HG02973 (cell line): Measurements from ENCODE around the gene METTL5.
"Not testable (repeated sequence)": the region's sequence is repeated elsewhere in the genome, so short reads cannot be mapped to it uniquely, and the experiment has no call there.

Experiments used
- ATAC-seq: cut with Tn5 transposase; IDR thresholded peaks from one replicate; pipeline ENCODE4 v1.9.1; 2021; ENCODE audit warnings: moderate library complexity; ENCODE audit not compliant: unreplicated experiment

METTL5 gene

GRCh38 chr2:169824373-169825333, at the start of gene METTL5:
Gene METTL5, minus strand, starts transcription at chr2:169824905. Its CDS starts 308 bp downstream, at chr2:169824597.
- ATAC-seq, result peak; percentile 65

GRCh38 chr2:169871994-169872393, 47.3 kb upstream of the METTL5 start:
- ATAC-seq, result no peak

GRCh38 chr2:169871369-169871768, 46.7 kb upstream of the METTL5 start:
- ATAC-seq, result not testable (repeated sequence)

DNA sequence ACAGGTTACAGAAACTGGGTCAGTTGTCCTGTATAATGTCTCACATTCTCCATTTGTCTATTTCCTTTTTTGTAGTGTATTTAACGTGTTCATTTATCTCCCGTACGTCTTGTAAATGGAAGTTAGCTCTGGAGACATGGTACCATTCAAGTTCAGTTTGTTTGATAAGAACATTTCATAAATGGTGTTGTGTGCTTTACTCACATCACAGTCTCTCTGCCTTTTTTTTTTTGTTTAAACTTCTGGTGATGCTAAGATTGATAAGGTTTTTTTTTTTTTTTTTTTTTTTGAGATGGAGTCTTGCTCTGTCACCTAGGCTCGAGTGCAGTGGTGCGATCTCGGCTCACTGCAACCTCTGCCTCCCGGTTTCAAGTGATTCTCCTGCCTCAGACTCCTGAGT, 44.2 kb upstream of the METTL5 start:
- ATAC-seq, result no peak

- ATAC-seq, result no peak
Observed at GRCh38 chr2:169867579-169867978, 42.9 kb upstream of the METTL5 start.

GRCh38 chr2:169866230-169866629, 41.5 kb upstream of the METTL5 start:
- not testable (repeated sequence) for ATAC-seq

GRCh38 chr2:169865492-169865891, 40.8 kb upstream of the METTL5 start:
- ATAC-seq, result no peak

GRCh38 chr2:169862816-169863215, 38.1 kb upstream of the METTL5 start:
- ATAC-seq, result no peak

DNA sequence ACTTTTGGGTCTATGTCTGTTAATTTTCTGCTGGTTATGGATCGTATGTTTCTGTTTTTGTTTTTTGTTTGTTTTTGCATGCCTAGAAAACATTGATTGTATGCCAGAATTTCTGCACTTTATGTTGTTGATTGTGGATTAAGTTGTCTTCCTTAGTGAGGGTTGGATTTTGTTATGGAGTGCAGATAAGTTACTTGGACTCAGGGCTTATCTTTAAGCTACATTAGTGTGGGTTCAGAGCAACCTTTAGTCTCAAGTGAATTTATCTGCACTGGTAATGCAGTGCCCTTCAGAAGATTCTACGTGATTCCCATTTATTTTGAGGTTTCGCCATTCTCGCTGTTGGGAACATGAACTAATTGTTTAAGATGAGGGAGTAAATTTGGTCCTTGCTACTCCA, 35.4 kb upstream of the METTL5 start:
- ATAC-seq, result no peak

- no peak for ATAC-seq
Observed at GRCh38 chr2:169859423-169859822, 34.7 kb upstream of the METTL5 start.

GRCh38 chr2:169855281-169856258, 30.9 kb upstream of the METTL5 start:
- ATAC-seq, result not testable (repeated sequence)

DNA sequence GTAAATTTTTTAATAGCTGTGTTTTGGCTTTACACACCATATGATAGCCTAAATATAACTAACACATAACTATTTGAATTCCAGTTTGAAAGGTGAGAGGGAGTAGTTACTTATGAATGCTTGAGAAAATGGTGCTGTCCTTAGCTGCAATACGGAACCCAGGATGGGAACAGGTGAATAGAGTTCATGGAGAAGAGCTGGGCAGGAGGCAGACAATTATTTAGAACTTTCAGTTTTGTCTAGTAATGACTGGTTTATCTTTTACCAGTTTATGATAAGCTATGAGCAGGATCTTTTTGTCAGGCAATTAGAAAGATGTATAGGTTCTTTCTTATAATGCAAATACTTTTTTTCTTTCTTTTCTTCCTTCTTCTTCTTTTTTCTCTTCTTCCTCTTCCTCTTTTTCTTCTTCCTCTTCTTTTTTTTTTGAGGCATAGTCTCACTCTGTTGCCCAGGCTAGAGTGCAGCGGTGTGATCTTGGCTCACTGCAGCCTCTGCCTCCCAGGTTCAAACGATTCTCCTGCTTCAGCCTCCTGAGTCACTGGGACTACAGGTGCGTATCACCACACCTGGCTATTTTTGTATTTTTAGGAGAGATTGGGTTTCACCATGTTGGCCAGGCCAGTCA, 28.4 kb upstream of the METTL5 start:
- ATAC-seq, result no peak

- ATAC-seq, result no peak
Observed at GRCh38 chr2:169849710-169850109, 25.0 kb upstream of the METTL5 start.

- ATAC-seq, result not testable (repeated sequence)
Observed at GRCh38 chr2:169848959-169849693, 24.4 kb upstream of the METTL5 start.

DNA sequence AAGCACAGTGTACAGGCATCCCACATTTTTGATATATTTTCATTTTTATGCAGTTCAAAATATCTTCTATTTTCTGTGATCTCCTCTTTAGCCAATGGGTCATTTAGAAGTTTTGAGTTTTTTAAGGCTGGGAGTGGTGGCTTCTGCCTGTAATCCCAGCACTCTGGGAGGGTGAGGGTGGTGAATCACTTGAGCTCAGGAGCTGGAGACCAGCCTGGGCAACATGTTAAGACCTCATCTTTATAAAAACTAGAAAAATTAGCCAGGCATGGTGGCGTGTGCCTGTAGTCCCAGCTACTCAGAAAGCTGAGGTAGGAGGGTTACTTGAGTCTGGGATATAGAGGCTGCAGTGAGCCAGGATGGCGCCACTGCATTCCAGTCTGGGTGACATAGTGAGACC, 20.3 kb upstream of the METTL5 start:
- ATAC-seq, result no peak

DNA sequence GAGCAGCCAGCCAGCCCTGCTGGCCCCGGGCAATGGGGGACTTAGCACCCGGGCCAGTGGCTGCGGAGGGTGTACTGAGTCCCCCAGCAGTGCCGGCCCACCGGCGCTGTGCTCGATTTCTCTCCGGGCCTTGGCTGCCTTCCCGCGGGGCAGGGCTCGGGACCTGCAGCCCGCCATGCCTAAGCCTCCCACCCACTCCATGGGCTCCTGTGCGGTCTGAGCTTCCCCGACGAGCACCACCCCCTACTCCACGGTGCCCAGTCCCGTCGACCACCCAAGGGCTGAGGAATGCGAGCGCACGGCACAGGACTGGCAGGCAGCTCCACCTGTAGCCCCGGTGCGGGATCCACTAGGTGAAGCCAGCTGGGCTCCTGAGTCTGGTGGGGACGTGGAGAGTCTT, 16.9 kb upstream of the METTL5 start:
- ATAC-seq, result not testable (repeated sequence)

- ATAC-seq, result no peak
Observed at GRCh38 chr2:169840747-169841142, 16.0 kb upstream of the METTL5 start.

DNA sequence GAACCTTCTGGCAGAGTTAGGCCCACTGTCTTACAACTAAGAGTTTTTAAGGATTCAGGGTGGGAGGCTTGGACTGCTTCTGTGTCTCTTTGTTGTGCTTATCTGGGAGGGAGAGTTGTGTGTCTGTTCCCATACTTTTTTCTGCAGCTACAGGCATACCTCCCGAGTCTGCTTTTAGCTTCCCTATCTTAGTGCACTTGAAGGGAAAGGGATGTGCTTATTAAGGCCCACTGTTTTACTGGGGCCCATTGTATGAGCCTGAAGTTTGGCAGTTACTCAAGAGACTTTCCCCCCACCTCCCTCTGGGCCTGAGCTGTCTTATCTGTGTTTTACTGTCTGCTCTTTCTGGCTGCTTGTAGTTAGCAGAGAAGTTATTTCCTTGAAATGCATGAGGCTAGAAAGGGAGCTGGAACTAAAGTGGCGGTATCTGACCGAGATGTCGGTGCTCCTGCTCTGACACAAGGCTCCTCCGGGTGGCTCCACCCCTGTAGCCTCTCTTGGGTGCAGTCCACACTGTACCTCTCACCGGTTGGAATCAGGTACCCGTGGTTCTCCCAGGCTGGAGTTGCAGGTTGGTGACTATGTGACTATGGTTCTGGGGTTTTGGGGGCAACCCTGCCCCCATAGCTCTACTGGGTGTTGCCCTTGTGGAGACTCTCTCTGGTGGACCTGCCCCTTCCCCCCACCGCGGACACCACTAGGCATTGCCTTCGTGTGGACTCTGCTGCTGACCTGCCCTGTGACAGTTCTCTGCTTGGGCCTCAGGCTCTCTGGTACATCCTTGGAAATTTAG, 15.4 kb upstream of the METTL5 start:
- no peak for ATAC-seq

DNA sequence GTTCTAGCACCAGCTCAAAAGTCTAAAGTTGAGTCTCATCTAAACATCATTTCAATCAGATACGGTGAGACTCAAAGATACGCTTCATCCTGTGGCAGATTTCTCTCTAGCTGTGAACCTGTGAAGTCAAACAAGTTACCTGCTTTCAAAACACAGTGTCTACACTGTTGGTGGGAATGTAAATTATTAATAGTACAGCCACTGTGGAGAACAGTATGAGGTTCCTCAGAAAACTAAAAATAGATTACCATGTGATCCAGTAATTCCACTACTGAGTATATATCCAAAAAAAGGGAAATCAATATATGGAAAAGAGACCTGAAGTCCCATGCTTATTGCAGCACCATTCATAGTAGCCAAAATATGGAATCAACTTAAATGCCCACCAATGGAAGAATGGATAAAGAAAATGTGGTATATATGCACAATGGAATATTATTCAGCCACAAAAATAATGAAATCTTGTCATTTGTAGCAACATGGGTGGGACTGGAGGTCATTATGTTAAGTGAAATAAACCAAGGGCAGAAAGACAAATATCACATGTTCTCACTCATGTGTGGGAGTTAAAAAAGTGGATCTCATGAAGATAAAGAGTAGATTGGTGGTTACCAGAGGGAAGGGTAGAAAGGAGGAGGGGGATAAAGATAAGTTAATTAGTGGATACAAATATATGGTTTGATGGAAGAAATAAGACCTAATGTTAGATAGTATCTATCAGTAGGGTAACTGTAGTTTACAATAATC, 14.2 kb upstream of the METTL5 start:
- no peak for ATAC-seq
